ENCODE results near the gene CUL9. TPM values are rescaled to one million over a fixed set of nuclear protein-coding genes. Genes with fewer than 3 reads are reported as not detected.

CUL9 gene
- total RNA-seq, 4 donors from 2014 or later = 31.0 to 52.6 (median 38.8) TPM

DNA sequence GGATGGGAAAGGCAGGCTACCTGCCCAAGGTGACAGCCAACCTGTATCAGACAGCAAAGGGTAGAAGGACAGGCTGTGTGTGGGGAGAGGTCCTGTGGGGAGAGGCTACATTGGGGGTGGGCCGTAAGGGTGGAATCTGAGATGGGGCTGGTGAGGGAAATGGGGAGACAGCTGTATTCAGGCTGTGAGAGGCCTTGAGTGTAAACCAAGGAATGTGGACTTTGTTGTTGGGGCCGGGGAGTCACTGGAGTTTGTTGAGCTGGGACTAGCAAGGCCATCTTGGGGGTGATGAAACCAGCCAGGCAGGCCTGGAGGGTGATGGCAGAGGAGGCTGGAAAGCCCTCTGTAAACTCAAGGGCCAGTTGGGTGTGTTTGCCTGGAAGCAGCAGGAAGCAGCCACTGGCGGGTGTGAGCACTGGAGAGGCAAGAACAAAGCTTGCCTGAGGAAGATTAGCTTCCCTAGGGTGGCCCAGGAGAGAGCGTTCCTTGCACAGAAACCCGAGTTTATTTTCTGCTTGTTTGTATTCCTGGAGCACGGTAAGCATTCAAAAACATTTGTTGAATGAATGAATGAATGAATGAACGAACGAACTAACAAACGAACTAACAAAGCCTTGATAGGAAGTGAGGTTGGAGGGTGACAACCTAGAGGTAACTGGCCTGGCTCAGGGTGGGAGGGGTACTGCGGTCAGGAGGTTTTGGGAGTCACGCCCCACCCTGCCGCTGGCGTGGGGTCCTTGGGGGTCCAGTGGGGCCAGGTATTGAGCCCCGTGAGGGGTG lies 80.2 kb downstream of the CUL9 start:
- intact Hi-C loops (cut with DNase I; ENCODE audit: low total_unique reads) = no loop called here
- TF ChIP-seq, protein P1, sequence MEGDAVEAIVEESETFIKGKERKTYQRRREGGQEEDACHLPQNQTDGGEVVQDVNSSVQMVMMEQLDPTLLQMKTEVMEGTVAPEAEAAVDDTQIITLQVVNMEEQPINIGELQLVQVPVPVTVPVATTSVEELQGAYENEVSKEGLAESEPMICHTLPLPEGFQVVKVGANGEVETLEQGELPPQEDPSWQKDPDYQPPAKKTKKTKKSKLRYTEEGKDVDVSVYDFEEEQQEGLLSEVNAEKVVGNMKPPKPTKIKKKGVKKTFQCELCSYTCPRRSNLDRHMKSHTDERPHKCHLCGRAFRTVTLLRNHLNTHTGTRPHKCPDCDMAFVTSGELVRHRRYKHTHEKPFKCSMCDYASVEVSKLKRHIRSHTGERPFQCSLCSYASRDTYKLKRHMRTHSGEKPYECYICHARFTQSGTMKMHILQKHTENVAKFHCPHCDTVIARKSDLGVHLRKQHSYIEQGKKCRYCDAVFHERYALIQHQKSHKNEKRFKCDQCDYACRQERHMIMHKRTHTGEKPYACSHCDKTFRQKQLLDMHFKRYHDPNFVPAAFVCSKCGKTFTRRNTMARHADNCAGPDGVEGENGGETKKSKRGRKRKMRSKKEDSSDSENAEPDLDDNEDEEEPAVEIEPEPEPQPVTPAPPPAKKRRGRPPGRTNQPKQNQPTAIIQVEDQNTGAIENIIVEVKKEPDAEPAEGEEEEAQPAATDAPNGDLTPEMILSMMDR (IDR thresholded peaks at IDR 0.05) = no peak
- TF ChIP-seq POLR2A (IDR thresholded peaks at IDR 0.05) = no peak
- Histone ChIP-seq H3K9me3 (no peaks in the 10 kb centered on the region), H3K27me3 (no peaks in the 10 kb centered on the region), H3K4me1 (no peaks in the 10 kb centered on the region), H3K36me3 (no peaks in the 10 kb centered on the region), H3K4me3 (no peak overlapping the region), H3K27ac (no peak overlapping the region)
- DNase-seq = no peak

DNA sequence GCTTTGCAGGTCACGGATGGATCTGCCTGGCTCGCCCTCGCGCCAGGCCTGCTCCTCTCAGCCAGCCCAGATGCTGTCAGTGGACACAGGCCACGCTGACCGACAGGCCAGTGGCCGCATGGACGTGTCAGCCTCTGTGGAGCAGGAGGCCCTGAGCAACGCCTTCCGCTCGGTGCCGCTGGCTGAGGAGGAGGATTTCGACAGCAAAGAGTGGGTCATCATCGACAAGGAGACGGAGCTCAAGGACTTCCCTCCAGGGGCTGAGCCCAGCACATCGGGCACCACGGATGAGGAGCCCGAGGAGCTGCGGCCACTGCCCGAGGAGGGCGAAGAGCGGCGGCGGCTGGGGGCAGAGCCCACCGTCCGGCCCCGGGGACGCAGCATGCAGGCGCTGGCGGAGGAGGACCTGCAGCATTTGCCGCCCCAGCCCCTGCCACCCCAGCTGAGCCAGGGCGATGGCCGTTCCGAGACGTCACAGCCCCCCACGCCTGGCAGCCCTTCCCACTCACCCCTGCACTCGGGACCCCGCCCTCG lies 80.9 kb downstream of the CUL9 start:
- no peak overlapping the region for H3K4me3 ChIP-seq
- no peak overlapping the region for H3K27ac ChIP-seq
- no peaks in the 10 kb centered on the region for H3K4me1 ChIP-seq
- H3K27me3 ChIP-seq = no peaks in the 10 kb centered on the region
- TF ChIP-seq, protein P1 (IDR thresholded peaks at IDR 0.05) = no peak
- TF ChIP-seq POLR2A (IDR thresholded peaks at IDR 0.05) = no peak
- H3K36me3 ChIP-seq = no peaks in the 10 kb centered on the region
- H3K9me3 ChIP-seq = no peaks in the 10 kb centered on the region
- intact Hi-C loops (cut with DNase I; ENCODE audit: low total_unique reads) = no loop called here
- DNase-seq = no peak

DNA sequence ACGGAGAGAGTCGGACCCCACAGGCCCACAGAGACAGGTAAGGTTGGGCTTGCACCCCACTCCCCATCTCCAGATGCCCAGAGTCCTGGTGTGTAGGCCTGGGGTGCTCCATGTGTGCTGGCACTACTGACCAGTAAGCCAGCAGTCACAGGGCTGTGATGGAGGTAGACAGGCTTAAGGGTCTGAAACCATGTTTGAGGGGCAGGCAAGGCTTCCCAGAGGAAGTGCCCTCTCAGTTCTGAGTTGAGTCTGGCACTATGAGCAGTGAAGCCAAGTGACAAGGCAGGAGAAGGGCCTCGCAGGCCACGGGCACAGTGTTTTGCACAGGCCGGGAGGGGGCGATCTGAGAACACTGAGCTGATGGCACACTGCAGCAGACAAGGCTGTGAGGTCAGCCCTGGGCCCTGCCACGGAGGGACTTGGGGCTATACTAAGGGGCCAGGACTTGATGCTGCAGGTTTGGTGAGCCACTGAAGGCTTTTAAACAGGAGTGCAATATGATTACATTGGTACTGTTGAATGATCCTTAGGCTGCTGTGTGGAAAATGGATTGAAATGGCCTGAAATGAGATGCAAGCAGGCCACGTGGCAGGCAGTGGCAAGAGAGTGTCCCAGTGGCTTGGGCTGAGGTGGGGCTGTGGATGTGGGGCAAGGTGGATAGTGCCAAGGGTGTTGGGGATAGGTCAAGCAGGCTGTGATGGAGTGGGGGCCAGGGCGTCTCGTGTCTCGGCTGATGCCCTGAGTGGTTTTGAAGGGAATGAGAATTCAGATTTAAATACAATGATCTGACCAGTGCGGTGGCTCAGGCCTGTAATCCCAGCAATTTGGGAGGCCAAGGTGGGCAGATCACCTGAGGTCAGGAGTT lies 81.5 kb downstream of the CUL9 start:
- Histone ChIP-seq H3K4me1 (no peaks in the 10 kb centered on the region), H3K9me3 (no peaks in the 10 kb centered on the region), H3K27me3 (no peaks in the 10 kb centered on the region), H3K36me3 (no peaks in the 10 kb centered on the region), H3K27ac (no peak overlapping the region), H3K4me3 (no peak overlapping the region)
- DNase-seq = peak; percentile 40 to 46
- TF ChIP-seq, protein P1 (IDR thresholded peaks at IDR 0.05) = peak; percentile 34 to 64 (median 58)
- TF ChIP-seq POLR2A (IDR thresholded peaks at IDR 0.05) = no peak
- intact Hi-C loops (cut with DNase I; ENCODE audit: low total_unique reads) = no loop called here

DNA sequence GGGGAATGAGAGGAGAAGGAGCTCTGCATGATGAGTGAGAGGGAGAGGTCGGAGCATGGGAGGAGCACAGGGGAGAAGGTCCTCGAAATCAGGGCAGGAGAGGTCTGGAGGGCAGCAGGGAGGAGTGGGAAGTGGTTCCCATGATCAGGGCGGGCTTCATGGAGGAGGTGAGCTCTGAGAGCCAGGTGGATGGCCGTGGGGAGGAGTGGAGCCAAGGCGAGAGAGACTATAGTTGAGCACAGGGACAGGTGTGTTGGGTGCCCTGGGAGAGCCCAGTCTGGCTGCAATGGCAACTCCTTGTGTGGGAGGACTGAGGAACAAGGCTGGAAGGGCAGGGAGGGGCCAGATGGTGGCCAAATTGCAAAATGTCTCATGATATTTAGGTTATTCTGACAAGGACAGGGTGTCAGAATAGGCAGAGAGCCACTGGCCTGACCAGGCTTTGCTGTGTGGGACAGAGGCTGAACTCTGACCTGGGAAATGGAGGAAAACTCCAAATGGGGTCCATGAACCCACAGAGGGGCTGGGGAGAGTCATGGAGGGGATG lies 82.7 kb downstream of the CUL9 start:
- no peaks in the 10 kb centered on the region for H3K36me3 ChIP-seq
- H3K27ac ChIP-seq = no peak overlapping the region
- H3K27me3 ChIP-seq = no peaks in the 10 kb centered on the region
- intact Hi-C loops (cut with DNase I; ENCODE audit: low total_unique reads) = no loop called here
- DNase-seq = no peak
- H3K4me3 ChIP-seq = no peak overlapping the region
- TF ChIP-seq, protein P1 (IDR thresholded peaks at IDR 0.05) = no peak
- no peaks in the 10 kb centered on the region for H3K9me3 ChIP-seq
- peaks cover 0 to 6% of the 10 kb centered on the region in 2 donors for H3K4me1 ChIP-seq
